Measurements from ENCODE around the gene AGPS. TPM values are rescaled to one million over a fixed set of nuclear protein-coding genes. Genes with fewer than 3 reads are reported as not detected.

The AGPS gene
- total RNA-seq, 1 experiment from 2014 or later, result 60.9 TPM

DNA sequence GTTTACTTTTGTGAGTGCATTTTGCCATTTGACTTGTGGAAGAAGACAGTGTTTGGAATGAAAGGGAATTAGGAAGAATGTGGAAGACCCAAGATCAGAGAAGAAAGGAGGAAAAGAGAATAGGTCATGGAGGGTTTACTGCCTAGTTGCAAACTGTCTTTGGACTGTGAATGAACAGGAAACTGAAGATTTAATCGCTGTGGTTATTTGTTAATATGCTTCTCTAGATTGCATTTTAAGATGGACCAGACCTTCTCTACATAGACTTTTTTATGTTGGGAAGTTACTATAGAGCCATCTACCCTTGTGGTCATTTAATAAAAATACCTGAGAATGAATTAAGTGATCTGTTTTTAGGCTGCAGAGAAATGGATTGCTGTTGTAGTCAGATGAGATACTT is 6.2 kb downstream of the AGPS start:
- no peaks in the 10 kb centered on the region for H3K9me3 ChIP-seq (ENCODE audit: control insufficient read depth, low read depth, low read length)
- no peak overlapping the region for H4K5ac ChIP-seq (ENCODE audit: insufficient read length, low read depth, low read length)
- no peak overlapping the region for H2BK20ac ChIP-seq (ENCODE audit: low read depth, low read length, poor library complexity, severe bottlenecking)
- H3K4ac ChIP-seq (ENCODE audit: low read depth, low read length), result no peak overlapping the region
- peaks cover 13% of the 10 kb centered on the region for H3K79me1 ChIP-seq (ENCODE audit: insufficient read depth, low read depth, low read length, poor library complexity, severe bottlenecking)
- no peak overlapping the region for H2BK5ac ChIP-seq (ENCODE audit: insufficient read length, low read length)
- WGBS (ENCODE audit: extremely low coverage, insufficient read length, low lambda C conversion rate), result no CpG with 5 or more reads among the region's 1 CpG
- no peak overlapping the region for H2BK120ac ChIP-seq (ENCODE audit: low read depth, low read length, poor library complexity, severe bottlenecking)
- H4K20me1 ChIP-seq (ENCODE audit: control insufficient read depth, insufficient read depth, insufficient read length), result no peaks in the 10 kb centered on the region
- Mint-ChIP-seq H3K27me3 (ENCODE audit: low read depth) (no peaks in the 10 kb centered on the region), H3K27ac (peak overlapping the region in 1 of 3 experiments; percentile 1; a peak in 1 of 7 replicates), H3K4me1 (peaks cover 18 to 32% of the 10 kb centered on the region in 2 experiments), H3K4me3 (no peak overlapping the region), H3K9me3 (no peaks in the 10 kb centered on the region), H3K36me3 (ENCODE audit: insufficient read depth in 1 of 3, low read depth in 3 of 3) (peaks cover 0 to 4% (median 0%) of the 10 kb centered on the region in 3 experiments; a peak in 3 of 7 replicates)
- H2BK15ac ChIP-seq (ENCODE audit: low read depth, low read length), result no peak overlapping the region
- H3K56ac ChIP-seq (ENCODE audit: insufficient read length, low read depth, low read length), result no peak overlapping the region
- H3K14ac ChIP-seq (ENCODE audit: insufficient read depth, low read length), result no peak overlapping the region
- H3K9ac ChIP-seq (ENCODE audit: extremely low read depth, insufficient read length, low read length), result no peak overlapping the region
- H4K8ac ChIP-seq (replicated peaks; ENCODE audit: insufficient read length, low read depth, low read length), result no peak overlapping the region
- H3T11ph ChIP-seq (ENCODE audit: low read length), result no peak overlapping the region
- no peaks in the 10 kb centered on the region; the same call in 1 of the 2 replicates for H3K4me1 ChIP-seq (ENCODE audit: insufficient read depth, low read length)
- no peak overlapping the region for H3K18ac ChIP-seq (ENCODE audit: insufficient read length, low read depth, low read length)
- H2BK12ac ChIP-seq (ENCODE audit: insufficient read length, low read depth, low read length), result no peak overlapping the region
- DNase-seq, result no peak
- TF ChIP-seq, protein P1, sequence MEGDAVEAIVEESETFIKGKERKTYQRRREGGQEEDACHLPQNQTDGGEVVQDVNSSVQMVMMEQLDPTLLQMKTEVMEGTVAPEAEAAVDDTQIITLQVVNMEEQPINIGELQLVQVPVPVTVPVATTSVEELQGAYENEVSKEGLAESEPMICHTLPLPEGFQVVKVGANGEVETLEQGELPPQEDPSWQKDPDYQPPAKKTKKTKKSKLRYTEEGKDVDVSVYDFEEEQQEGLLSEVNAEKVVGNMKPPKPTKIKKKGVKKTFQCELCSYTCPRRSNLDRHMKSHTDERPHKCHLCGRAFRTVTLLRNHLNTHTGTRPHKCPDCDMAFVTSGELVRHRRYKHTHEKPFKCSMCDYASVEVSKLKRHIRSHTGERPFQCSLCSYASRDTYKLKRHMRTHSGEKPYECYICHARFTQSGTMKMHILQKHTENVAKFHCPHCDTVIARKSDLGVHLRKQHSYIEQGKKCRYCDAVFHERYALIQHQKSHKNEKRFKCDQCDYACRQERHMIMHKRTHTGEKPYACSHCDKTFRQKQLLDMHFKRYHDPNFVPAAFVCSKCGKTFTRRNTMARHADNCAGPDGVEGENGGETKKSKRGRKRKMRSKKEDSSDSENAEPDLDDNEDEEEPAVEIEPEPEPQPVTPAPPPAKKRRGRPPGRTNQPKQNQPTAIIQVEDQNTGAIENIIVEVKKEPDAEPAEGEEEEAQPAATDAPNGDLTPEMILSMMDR (conservative IDR thresholded peaks at IDR 0.05), result no peak
- no peak overlapping the region for H3K23ac ChIP-seq (ENCODE audit: insufficient read length, low read depth, low read length)
- no peak overlapping the region for H4K91ac ChIP-seq (ENCODE audit: insufficient read length, low read depth, low read length)
- no peak overlapping the region for H3K4me2 ChIP-seq (ENCODE audit: insufficient read depth, insufficient read length, low read length)
- H2AFZ ChIP-seq (ENCODE audit: low read length), result no peak overlapping the region
- H3K79me2 ChIP-seq (ENCODE audit: insufficient read depth, low read length), result peaks cover 17% of the 10 kb centered on the region; the same call in 1 of the 2 replicates
- H3K27ac ChIP-seq (ENCODE audit: insufficient read length, low read depth, low read length), result no peak overlapping the region
- H3K23me2 ChIP-seq (ENCODE audit: insufficient read length, low read depth, low read length, poor library complexity, severe bottlenecking), result no peaks in the 10 kb centered on the region
- H2AK5ac ChIP-seq (ENCODE audit: insufficient read length, low read length), result no peak overlapping the region
- no peaks in the 10 kb centered on the region for H3K27me3 ChIP-seq (ENCODE audit: insufficient read depth, low read length)
